CD8-positive, alpha-beta memory T cell (primary cell): ENCODE data around the gene APRT. TPM values are rescaled to one million over a fixed set of nuclear protein-coding genes. Genes with fewer than 3 reads are reported as not detected.
A peak's percentile ranks its signal among the peaks of the same experiment; 100 is the strongest.

Experiments
- CTCF ChIA-PET: fragments of 350-600 bp; sonication (Branson Sonifier 250); formaldehyde crosslinking; loops from one replicate; lab custom pipeline; 2021; ENCODE audit warnings: antibody characterized with exemption; lab: Charles Lee
- POLR2A ChIA-PET: fragments of 350-600 bp; sonication (Branson Sonifier 250); formaldehyde crosslinking; loops from one replicate; lab custom pipeline; 2021; ENCODE audit warnings: antibody characterized with exemption; lab: Charles Lee
- DNase-seq, 5 donors: peaks; one replicate each; pipeline versions ENCODE4 v3.0.0 to v3.0.0-alpha.2; 2020 to 2022; ENCODE audit warnings: mixed read lengths in 1 of 5
- H3K27ac ChIP-seq: one replicate; pipeline ENCODE4 v1.7.0; 2013; ENCODE audit warnings: low read depth, mild to moderate bottlenecking, low read length, moderate library complexity
- H3K27me3 ChIP-seq: 2 replicates; pipeline ENCODE4 v1.7.0; 2013; ENCODE audit warnings: low read length, mild to moderate bottlenecking; ENCODE audit not compliant: insufficient read depth, poor library complexity, severe bottlenecking
- H3K36me3 ChIP-seq: 2 replicates; pipeline ENCODE4 v1.7.0; 2013; ENCODE audit warnings: mild to moderate bottlenecking, low read length, moderate library complexity; ENCODE audit not compliant: insufficient read depth
- H3K4me1 ChIP-seq: 2 replicates; pipeline ENCODE4 v1.7.0; 2013; ENCODE audit warnings: mild to moderate bottlenecking, low read length, moderate library complexity; ENCODE audit not compliant: insufficient read depth
- H3K4me3 ChIP-seq: 2 replicates; pipeline ENCODE4 v1.7.0; 2013; ENCODE audit warnings: mild to moderate bottlenecking, low read length
- H3K9me3 ChIP-seq: 2 replicates; pipeline ENCODE4 v1.7.0; 2013; ENCODE audit warnings: mild to moderate bottlenecking, low read length
- H3K27ac Mint-ChIP-seq, 8 donors: one replicate each; pipeline ENCODE4 v1.8.0; 2020 to 2021; ENCODE audit warnings: mixed read lengths in 8 of 8, mild to moderate bottlenecking in 6 of 8, inconsistent platforms in 3 of 8, moderate library complexity in 3 of 8
- H3K27me3 Mint-ChIP-seq, 2 donors: one replicate each; pipeline ENCODE4 v1.8.0; 2020 to 2021; ENCODE audit warnings: mixed read lengths in 2 of 2, mild to moderate bottlenecking in 1 of 2, moderate library complexity in 1 of 2
- H3K36me3 Mint-ChIP-seq, 3 donors: one replicate each; pipeline ENCODE4 v1.8.0; 2020 to 2021; ENCODE audit warnings: mixed read lengths in 3 of 3, inconsistent platforms in 1 of 3, mild to moderate bottlenecking in 1 of 3
- H3K4me1 Mint-ChIP-seq, 3 donors: one replicate each; pipeline ENCODE4 v1.8.0; 2020 to 2021; ENCODE audit warnings: mixed read lengths in 3 of 3, inconsistent platforms in 1 of 3, mild to moderate bottlenecking in 1 of 3
- H3K4me3 Mint-ChIP-seq, 7 donors: one replicate each; pipeline ENCODE4 v1.8.0; 2020 to 2021; ENCODE audit warnings: mixed read lengths in 7 of 7, mild to moderate bottlenecking in 6 of 7, moderate library complexity in 4 of 7, inconsistent platforms in 2 of 7
- H3K9me3 Mint-ChIP-seq, 5 donors: one replicate each; pipeline ENCODE4 v1.8.0; 2020 to 2022; ENCODE audit warnings: mixed read lengths in 5 of 5, mild to moderate bottlenecking in 3 of 5, moderate library complexity in 2 of 5, inconsistent platforms in 1 of 5
- polyA plus RNA-seq: library from polyadenylated mRNA; unstranded; fragments of 300-500 nt; fragmentation: Illumina TruSeq; gene quantifications from one replicate; pipeline ENCODE4 v1.2.3, GENCODE V29; 2021
- total RNA-seq, 2 experiments: library from RNA; stranded (reverse); gene quantifications; one replicate each; pipeline ENCODE4 v1.2.3, GENCODE V29; 2021

The APRT gene, protein sequence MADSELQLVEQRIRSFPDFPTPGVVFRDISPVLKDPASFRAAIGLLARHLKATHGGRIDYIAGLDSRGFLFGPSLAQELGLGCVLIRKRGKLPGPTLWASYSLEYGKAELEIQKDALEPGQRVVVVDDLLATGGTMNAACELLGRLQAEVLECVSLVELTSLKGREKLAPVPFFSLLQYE
- total RNA-seq (100 to 1,000 TPM; 338 to 348 TPM), polyA plus RNA-seq (490 TPM)

DNA sequence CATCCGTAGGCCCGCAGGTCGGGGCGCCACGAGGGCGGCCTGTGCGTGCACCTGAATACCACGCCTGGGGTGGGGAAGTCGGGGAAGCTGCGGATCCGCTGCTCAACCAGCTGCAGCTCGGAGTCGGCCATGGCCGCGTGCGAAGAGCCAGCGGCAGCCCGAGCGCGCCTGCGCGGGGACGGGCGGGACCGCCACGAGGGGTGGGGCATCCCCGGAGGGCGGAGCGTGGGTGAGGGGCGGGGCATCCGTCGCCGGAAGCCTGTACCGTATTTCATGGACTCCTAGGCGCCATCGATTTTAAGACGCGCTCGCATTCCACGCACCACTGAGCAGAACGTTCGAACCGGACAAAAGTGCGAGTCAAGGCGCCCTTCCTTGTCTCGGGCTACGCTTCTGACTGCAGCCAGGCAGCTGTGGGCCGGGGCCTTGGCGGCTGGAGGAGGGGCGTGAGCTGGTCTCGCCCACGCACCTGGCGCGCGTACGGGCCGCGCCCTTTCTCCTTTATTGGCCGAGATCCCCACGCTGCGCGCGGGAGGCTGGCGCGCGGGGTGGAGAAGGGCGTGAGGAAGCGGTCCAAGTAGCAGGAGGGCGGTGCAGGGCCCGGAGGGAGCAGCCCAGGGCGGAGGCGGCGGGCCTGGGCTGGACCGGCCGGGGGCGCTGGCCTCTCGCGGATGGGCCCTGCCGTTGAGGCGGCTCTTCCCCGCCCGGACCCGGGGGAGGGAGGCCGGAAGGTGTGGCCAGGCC lies at the start of gene APRT:
Gene APRT, minus strand, starts transcription at position 160 of the 744 bp plus-strand sequence. Its CDS starts 29 bp downstream, at position 131.
- Histone ChIP-seq H3K4me3 (peak within 1 kb of the TSS; percentile 74), H3K27ac (peak within 1 kb of the TSS; percentile 78), H3K36me3 (peaks cover 9% of the 10 kb centered on the region), H3K4me1 (peaks cover 14% of the 10 kb centered on the region), H3K9me3 (no peaks in the 10 kb centered on the region), H3K27me3 (no peaks in the 10 kb centered on the region)
- Mint-ChIP-seq H3K4me1 (peaks cover 8 to 35% (median 17%) of the 10 kb centered on the region in 3 donors), H3K27ac (peak within 1 kb of the TSS; percentile 72 to 98 (median 95)), H3K4me3 (peak within 1 kb of the TSS; percentile 84 to 99 (median 96)), H3K36me3 (peaks cover 0 to 23% (median 0%) of the 10 kb centered on the region in 3 donors), H3K27me3 (peaks cover 0 to 4% of the 10 kb centered on the region in 2 donors), H3K9me3 (no peaks in the 10 kb centered on the region)
- peak; percentile 94 to 98 (median 96) for DNase-seq
- ChIA-PET POLR2A (interaction anchor here (0.6 to 3.3 kb wide), 9 partner anchors 9 to 429 kb away, joined by 3 to 19 read pairs (median 5); partner anchors contain the start of genes CDT1, GALNS and TRAPPC2L), CTCF (interaction anchor here (0.6 to 3.9 kb wide), 13 partner anchors 9 to 404 kb away, joined by 3 to 23 read pairs (median 4); partner anchors contain the start of genes GALNS and TRAPPC2L)

DNA sequence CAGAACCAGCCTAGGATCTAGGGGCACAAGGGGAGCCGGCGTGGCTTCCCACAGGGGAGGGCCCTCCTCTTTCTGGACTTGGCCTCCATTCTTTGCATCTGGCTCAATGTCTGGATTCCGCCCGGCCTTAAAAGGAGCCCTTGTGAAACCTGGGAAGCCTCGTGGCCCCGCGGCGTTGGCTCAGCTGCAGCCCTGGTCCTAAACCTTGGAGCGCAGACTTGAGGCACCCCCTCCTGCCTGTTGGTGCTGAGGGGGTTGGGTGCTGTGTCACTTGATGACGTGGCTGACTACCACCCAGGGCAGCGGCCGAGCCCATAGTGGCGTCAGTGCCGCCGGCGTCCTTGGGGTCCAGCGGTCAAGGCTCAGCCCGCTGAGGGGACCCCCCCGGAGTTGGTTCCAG lies 49.6 kb upstream of the APRT start:
- Histone ChIP-seq H3K27me3 (no peaks in the 10 kb centered on the region), H3K36me3 (peaks cover 23% of the 10 kb centered on the region), H3K4me1 (peaks cover 17% of the 10 kb centered on the region), H3K4me3 (no peak overlapping the region), H3K27ac (no peak overlapping the region), H3K9me3 (no peaks in the 10 kb centered on the region)
- H3K4me3 Mint-ChIP-seq, result peak overlapping the region in 1 of 7 donors; percentile 71
- ChIA-PET CTCF (no interaction called here), POLR2A (no interaction called here)
- H3K9me3 Mint-ChIP-seq, result no peaks in the 10 kb centered on the region
- no peak for DNase-seq
- peaks cover 0 to 57% (median 1%) of the 10 kb centered on the region in 3 donors for H3K36me3 Mint-ChIP-seq
- no peak overlapping the region for H3K27ac Mint-ChIP-seq
- peaks cover 12 to 23% (median 17%) of the 10 kb centered on the region in 3 donors for H3K4me1 Mint-ChIP-seq
- H3K27me3 Mint-ChIP-seq, result peaks cover 0 to 3% of the 10 kb centered on the region in 2 donors

DNA sequence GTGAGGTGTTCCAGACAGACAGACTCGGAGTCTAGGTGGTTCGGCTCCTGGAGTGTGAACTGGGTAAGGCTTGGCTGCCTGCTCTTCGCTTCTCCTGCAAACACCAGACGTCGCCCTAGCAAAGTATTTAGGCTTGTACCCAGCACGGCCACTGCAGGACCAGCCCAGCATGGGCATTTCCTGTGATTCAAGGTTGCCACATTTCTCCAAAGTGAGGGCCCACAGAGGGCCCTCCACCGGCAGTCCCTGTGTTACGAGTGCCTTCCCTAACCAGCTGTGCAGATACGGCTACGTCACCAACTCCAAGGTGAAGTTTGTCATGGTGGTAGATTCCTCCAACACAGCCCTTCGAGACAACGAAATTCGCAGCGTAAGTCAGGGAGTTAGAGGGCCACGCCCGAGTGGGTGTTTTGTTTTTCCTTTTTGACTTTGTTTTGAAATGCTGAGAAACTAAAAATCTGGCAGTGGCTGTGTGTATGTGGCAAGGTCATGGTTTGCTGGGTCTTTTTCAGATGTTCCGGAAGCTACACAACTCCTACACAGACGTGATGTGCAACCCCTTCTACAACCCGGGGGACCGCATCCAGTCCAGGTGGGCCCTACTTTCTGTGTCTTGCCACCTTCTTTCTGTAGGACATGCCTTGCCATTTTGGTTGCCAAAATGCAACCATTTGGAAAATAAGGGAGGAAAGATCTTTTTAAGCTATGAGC lies 47.8 kb upstream of the APRT start:
- Histone ChIP-seq H3K27ac (no peak overlapping the region), H3K27me3 (no peaks in the 10 kb centered on the region), H3K36me3 (peaks cover 23% of the 10 kb centered on the region), H3K4me3 (no peak overlapping the region), H3K9me3 (no peaks in the 10 kb centered on the region), H3K4me1 (peaks cover 32% of the 10 kb centered on the region)
- DNase-seq, result no peak
- POLR2A ChIA-PET, result interaction anchor here (1.2 kb wide), 1 partner anchor 48 kb away, joined by 3 read pairs; the partner anchor contains the start of gene APRT
- H3K27me3 Mint-ChIP-seq, result peaks cover 0 to 2% of the 10 kb centered on the region in 2 donors
- H3K36me3 Mint-ChIP-seq, result peaks cover 0 to 59% (median 1%) of the 10 kb centered on the region in 3 donors
- H3K27ac Mint-ChIP-seq, result peak overlapping the region in 1 of 8 donors; percentile 45
- no peaks in the 10 kb centered on the region for H3K9me3 Mint-ChIP-seq
- H3K4me1 Mint-ChIP-seq, result peaks cover 23 to 39% (median 32%) of the 10 kb centered on the region in 3 donors
- CTCF ChIA-PET, result interaction anchor here (0.9 to 2.8 kb wide), 3 partner anchors 47 to 122 kb away, joined by 3 to 14 read pairs (median 4); partner anchors contain the start of gene APRT
- no peak overlapping the region for H3K4me3 Mint-ChIP-seq

DNA sequence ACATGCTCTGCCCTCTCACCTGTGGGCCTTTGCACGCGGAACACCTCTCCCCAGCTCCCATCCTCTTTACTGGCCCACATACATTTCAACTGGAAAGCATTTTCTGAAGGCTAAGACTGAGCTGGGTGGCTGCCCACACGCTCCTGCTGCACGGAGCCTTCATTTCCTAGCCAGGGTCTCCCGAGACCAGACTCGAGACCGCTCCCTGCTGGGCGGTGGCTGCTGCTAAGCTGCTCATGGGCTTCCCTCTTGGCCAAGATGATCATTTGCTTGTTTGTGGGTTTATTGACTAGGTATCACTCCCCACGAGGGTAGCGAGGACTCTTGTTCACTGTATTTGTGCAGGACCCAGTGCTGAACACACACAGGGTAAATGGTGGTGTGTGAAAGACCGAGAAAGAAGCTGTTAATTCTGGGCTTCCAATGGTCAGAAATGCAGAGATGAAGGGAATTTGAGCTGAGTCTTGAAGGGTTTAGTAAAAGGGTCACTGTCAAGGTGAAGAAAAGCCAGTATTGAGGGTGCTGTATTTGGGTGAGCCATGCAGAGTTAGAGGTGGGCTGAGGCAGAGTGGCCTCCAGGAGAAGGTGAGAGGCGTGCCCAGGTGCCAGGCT lies 46.1 kb upstream of the APRT start:
- H3K9me3 Mint-ChIP-seq, result no peaks in the 10 kb centered on the region
- H3K36me3 Mint-ChIP-seq, result peaks cover 0 to 56% (median 1%) of the 10 kb centered on the region in 3 donors
- H3K27ac Mint-ChIP-seq, result peak overlapping the region; percentile 81 to 100 (median 98)
- Histone ChIP-seq H3K27ac (peak overlapping the region; percentile 89), H3K36me3 (peaks cover 23% of the 10 kb centered on the region), H3K4me1 (peaks cover 33% of the 10 kb centered on the region), H3K9me3 (no peaks in the 10 kb centered on the region), H3K4me3 (peak overlapping the region; percentile 97), H3K27me3 (no peaks in the 10 kb centered on the region)
- ChIA-PET CTCF (interaction anchor here (0.6 to 2.8 kb wide), 24 partner anchors 18 to 358 kb away, joined by 3 to 43 read pairs (median 5); partner anchors contain the start of gene APRT), POLR2A (interaction anchor here (0.6 to 1.9 kb wide), 9 partner anchors 45 to 360 kb away, joined by 3 to 9 read pairs (median 6); partner anchors contain the start of genes APRT, CDH15 and ZNF778)
- DNase-seq, result peak; percentile 51 to 81 (median 58)
- peak overlapping the region; percentile 93 to 100 (median 98) for H3K4me3 Mint-ChIP-seq
- peaks cover 0 to 2% of the 10 kb centered on the region in 2 donors for H3K27me3 Mint-ChIP-seq
- H3K4me1 Mint-ChIP-seq, result peaks cover 23 to 42% (median 34%) of the 10 kb centered on the region in 3 donors

DNA sequence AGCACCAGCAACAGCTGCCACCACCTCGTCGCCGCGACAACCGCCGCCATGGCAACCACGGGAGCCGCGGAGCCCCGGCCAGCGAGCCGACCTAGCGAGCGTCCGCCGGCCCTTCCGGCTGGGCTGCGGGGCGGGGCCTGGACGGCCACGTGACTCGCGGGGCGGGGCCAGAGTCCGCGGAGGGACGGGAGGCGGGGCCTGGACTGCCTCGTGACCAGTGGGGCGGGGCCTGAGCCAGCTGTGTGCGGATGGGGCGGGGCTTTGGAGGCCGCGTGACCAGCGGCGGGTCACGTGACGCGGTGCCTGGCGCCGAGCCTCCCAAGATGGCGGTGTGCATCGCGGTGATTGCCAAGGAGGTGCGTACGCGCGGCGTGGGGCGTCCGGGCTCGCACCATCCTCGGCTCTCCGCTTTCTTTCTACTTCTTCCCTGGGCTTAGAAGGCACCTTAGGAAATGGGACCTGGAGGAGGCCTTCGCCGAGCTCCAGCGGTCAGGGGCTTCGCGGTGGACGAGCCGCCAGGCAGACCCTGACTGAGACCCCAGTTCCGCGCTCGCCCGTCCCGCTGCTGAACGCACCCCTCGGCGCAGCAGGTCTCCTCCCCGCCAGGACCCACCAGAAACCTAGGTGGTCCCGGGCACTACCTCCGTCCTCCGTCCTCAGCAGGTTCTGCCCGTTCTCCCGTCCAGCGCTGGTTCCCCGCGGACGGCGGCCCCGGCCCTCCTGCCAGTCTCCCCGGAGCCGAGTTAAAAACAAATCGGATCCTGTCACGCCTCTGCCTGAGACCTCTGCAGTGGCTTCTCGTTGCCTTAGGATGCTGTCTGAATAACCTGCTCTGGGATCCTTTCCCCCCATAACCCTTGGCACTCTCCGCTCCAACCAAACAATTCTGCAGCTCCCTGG lies 45.4 kb upstream of the APRT start, which contains the start of the genes GALNS and TRAPPC2L:
Gene GALNS, minus strand, starts transcription at position 120 of the 900 bp plus-strand sequence. Its CDS starts 70 bp downstream, at position 50.
Gene TRAPPC2L, plus strand, starts transcription at position 300 of the 900 bp plus-strand sequence. Its CDS starts 24 bp downstream, at position 324.
- Mint-ChIP-seq H3K4me1 (peaks cover 24 to 48% (median 38%) of the 10 kb centered on the region in 3 donors), H3K4me3 (peak within 1 kb of the TSS; percentile 93 to 100 (median 98)), H3K36me3 (peaks cover 0 to 53% (median 1%) of the 10 kb centered on the region in 3 donors), H3K27ac (peak within 1 kb of the TSS; percentile 81 to 100 (median 98)), H3K27me3 (peaks cover 0 to 2% of the 10 kb centered on the region in 2 donors), H3K9me3 (no peaks in the 10 kb centered on the region)
- no peaks in the 10 kb centered on the region for H3K27me3 ChIP-seq
- DNase-seq, result peak; percentile 97 to 100 (median 98)
- ChIA-PET CTCF (interaction anchor here (0.8 to 2.8 kb wide), 23 partner anchors 17 to 359 kb away, joined by 3 to 43 read pairs (median 5); partner anchors contain the start of gene APRT), POLR2A (interaction anchor here (0.8 to 1.9 kb wide), 11 partner anchors 44 to 361 kb away, joined by 3 to 9 read pairs (median 6); partner anchors contain the start of genes APRT, CDH15 and ZNF778)
- H3K27ac ChIP-seq, result peak within 1 kb of the TSS; percentile 89
- H3K4me3 ChIP-seq, result peak within 1 kb of the TSS; percentile 97
- no peaks in the 10 kb centered on the region for H3K9me3 ChIP-seq
- H3K4me1 ChIP-seq, result peaks cover 33% of the 10 kb centered on the region
- H3K36me3 ChIP-seq, result peaks cover 23% of the 10 kb centered on the region

DNA sequence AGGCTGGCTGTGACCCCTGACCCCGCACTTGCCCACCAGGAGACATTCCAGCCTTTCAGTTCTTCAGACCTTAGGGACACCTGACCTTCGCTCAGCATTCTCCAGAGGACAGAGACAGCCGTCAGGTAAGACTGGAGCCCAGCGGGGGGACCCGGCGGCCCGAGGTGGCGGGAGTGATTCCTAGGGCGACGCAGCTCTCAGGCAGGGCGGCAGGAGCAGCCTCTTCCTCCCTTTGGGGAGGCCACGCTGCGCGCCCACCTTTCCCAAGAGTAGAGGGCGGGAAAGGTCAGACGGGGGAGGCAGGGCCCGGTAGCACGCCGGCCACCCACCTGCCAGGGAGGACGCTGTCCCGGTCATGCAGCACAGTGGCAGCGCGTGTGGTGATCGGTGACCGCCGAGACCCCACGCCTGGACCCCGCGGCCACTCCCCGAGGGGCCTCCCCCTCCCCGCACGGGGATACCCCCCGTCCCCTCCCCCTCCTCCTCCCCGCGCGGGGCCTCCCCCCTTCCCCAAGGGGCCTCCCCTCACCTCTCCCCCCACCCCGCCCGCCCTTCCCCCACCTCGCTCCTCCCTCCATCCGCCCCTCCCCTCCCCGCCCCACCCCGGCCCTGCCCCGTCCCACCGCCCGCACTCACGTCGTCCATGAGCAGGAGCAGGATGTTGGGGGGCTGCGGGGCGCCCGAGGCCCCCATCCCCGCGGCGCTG lies 44.5 kb upstream of the APRT start:
- peak; percentile 10 to 57 (median 23) for DNase-seq
- H3K4me1 ChIP-seq, result peaks cover 33% of the 10 kb centered on the region
- CTCF ChIA-PET, result interaction anchor here (1.1 to 2.8 kb wide), 10 partner anchors 16 to 360 kb away, joined by 3 to 43 read pairs (median 7); partner anchors contain the start of gene APRT
- Mint-ChIP-seq H3K4me1 (peaks cover 25 to 49% (median 40%) of the 10 kb centered on the region in 3 donors), H3K27me3 (peaks cover 0 to 2% of the 10 kb centered on the region in 2 donors), H3K36me3 (peaks cover 0 to 47% (median 1%) of the 10 kb centered on the region in 3 donors), H3K4me3 (peak overlapping the region; percentile 80 to 100 (median 97)), H3K27ac (peak overlapping the region in 7 of 8 donors; percentile 41 to 93 (median 76)), H3K9me3 (no peaks in the 10 kb centered on the region)
- POLR2A ChIA-PET, result interaction anchor here (0.8 to 1.9 kb wide), 5 partner anchors 44 to 362 kb away, joined by 5 to 9 read pairs (median 6); partner anchors contain the start of genes APRT and ZNF778
- H3K36me3 ChIP-seq, result peaks cover 23% of the 10 kb centered on the region
- H3K27me3 ChIP-seq, result no peaks in the 10 kb centered on the region
- H3K9me3 ChIP-seq, result no peaks in the 10 kb centered on the region
- H3K4me3 ChIP-seq, result peak overlapping the region; percentile 97
- peak overlapping the region; percentile 89 for H3K27ac ChIP-seq
